HEK293T (cell line): ENCODE results near the gene TMEM72.

Experiments used
- ARNT ChIP-seq: fragments of 450-650 bp; IDR thresholded peaks from 2 replicates; pipeline ENCODE4 v1.6.1; 2017; ENCODE audit warnings: mild to moderate bottlenecking
- ELF4 ChIP-seq: fragments of 450-650 bp; IDR thresholded peaks from 2 replicates; pipeline ENCODE4 v1.6.1; 2017; ENCODE audit warnings: antibody characterized with exemption
- FOXM1 ChIP-seq: fragments of 450-650 bp; IDR thresholded peaks from 2 replicates; pipeline ENCODE4 v1.6.1; 2017; ENCODE audit warnings: mild to moderate bottlenecking, borderline replicate concordance
- HDGF ChIP-seq: fragments of 450-650 bp; IDR thresholded peaks from 2 replicates; pipeline ENCODE4 v1.6.1; 2017; ENCODE audit warnings: antibody characterized with exemption, borderline replicate concordance
- LEF1 ChIP-seq: fragments of 450-650 bp; IDR thresholded peaks from 2 replicates; pipeline ENCODE4 v1.6.1; 2017; ENCODE audit warnings: mild to moderate bottlenecking, borderline replicate concordance
- SUZ12 ChIP-seq: fragments of 450-650 bp; IDR thresholded peaks from 2 replicates; pipeline ENCODE4 v1.6.1; 2016; ENCODE audit warnings: mild to moderate bottlenecking
- TARDBP ChIP-seq: fragments of 450-650 bp; IDR thresholded peaks from 2 replicates; pipeline ENCODE4 v1.6.1; 2016
- TF ChIP-seq, protein P1 (sequence below): fragments of 450-650 bp; IDR thresholded peaks from 2 replicates; pipeline ENCODE4 v1.6.1; 2016

DNA sequence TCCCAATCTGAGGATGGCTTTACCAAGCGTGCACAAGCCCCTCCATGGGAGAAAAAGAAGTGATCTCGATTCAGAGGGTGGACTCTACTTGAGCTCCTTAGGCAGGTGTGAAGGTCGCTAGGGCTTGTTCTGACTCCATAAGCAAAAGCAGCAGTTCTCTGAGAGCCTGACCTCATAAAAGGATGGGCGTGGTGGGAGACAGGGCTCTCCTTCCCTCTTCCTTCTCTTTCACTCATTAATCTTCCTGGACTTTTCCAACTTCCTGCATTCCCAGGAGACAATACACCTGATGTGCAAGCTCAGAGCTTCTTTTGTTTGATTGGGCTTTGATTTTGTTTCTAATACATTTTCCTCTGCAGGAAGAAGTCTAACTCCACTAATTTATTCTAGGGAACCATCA, 22.3 kb upstream of the TMEM72 start:
- TF ChIP-seq ARNT: no peak
- TF ChIP-seq ELF4: no peak
- TF ChIP-seq LEF1: no peak
- no peak for TF ChIP-seq HDGF
- no peak for TF ChIP-seq SUZ12
- TF ChIP-seq TARDBP: no peak
- TF ChIP-seq, protein P1, sequence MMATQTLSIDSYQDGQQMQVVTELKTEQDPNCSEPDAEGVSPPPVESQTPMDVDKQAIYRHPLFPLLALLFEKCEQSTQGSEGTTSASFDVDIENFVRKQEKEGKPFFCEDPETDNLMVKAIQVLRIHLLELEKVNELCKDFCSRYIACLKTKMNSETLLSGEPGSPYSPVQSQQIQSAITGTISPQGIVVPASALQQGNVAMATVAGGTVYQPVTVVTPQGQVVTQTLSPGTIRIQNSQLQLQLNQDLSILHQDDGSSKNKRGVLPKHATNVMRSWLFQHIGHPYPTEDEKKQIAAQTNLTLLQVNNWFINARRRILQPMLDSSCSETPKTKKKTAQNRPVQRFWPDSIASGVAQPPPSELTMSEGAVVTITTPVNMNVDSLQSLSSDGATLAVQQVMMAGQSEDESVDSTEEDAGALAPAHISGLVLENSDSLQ: no peak
- no peak for TF ChIP-seq FOXM1
